Activated CD4-positive, alpha-beta T cell treated with anti-CD3 and anti-CD28 coated beads, Interleukin-2, Interleukin-4, amounts not matched to agents 100 ng/mL and 50 ng/mL, durations not matched to agents 16 hours and 8 hours (primary cell): ENCODE results near the gene HEMGN.
A peak's percentile ranks its signal among the peaks of the same experiment; 100 is the strongest.

ENCODE experiments used
- DNase-seq: peaks from one replicate; pipeline ENCODE4 v3.0.0-alpha.2; 2020; ENCODE audit warnings: low spot score

Gene HEMGN

GRCh38 chr9:97928986-97929604, 8.9 kb downstream of the HEMGN start:
- no peak for DNase-seq

- no peak for DNase-seq
Observed at GRCh38 chr9:97925497-97926334, 12.3 kb downstream of the HEMGN start.

GRCh38 chr9:97924386-97924785, 13.6 kb downstream of the HEMGN start:
- DNase-seq: no peak

GRCh38 chr9:97923529-97924108, 14.4 kb downstream of the HEMGN start:
- DNase-seq: peak; percentile 81

GRCh38 chr9:97921959-97922724, 15.8 kb downstream of the HEMGN start, which contains the start of gene TRMO:
Gene TRMO, minus strand, starts transcription at chr9:97922500. Its CDS starts 7 bp downstream, at chr9:97922493.
- peak; percentile 98 for DNase-seq

GRCh38 chr9:97919217-97919813, 18.7 kb downstream of the HEMGN start:
- no peak for DNase-seq

- DNase-seq: no peak
Observed at GRCh38 chr9:97918611-97919010, 19.4 kb downstream of the HEMGN start.

GRCh38 chr9:97911970-97912369, 26.0 kb downstream of the HEMGN start:
- DNase-seq: no peak

- no peak for DNase-seq
Observed at GRCh38 chr9:97911528-97911927, 26.4 kb downstream of the HEMGN start.

- DNase-seq: no peak
Observed at GRCh38 chr9:97910357-97910756, 27.6 kb downstream of the HEMGN start.

GRCh38 chr9:97908705-97909104, 29.3 kb downstream of the HEMGN start:
- DNase-seq: no peak

GRCh38 chr9:97907632-97908031, 30.3 kb downstream of the HEMGN start:
- no peak for DNase-seq

GRCh38 chr9:97907046-97907445, 30.9 kb downstream of the HEMGN start:
- DNase-seq: no peak

- DNase-seq: peak; percentile 49
Observed at GRCh38 chr9:97906236-97906831, 31.6 kb downstream of the HEMGN start.

GRCh38 chr9:97905228-97905627, 32.7 kb downstream of the HEMGN start:
- peak; percentile 56 for DNase-seq

GRCh38 chr9:97904725-97905124, 33.2 kb downstream of the HEMGN start:
- peak; percentile 75 for DNase-seq

GRCh38 chr9:97903177-97903576, 34.8 kb downstream of the HEMGN start:
- peak; percentile 65 for DNase-seq

GRCh38 chr9:97900738-97901565, 37.0 kb downstream of the HEMGN start:
- peak; percentile 36 for DNase-seq

- no peak for DNase-seq
Observed at GRCh38 chr9:97900103-97900737, 37.8 kb downstream of the HEMGN start.

GRCh38 chr9:97895695-97896332, 42.2 kb downstream of the HEMGN start:
- DNase-seq: no peak
